Measurements from ENCODE around the gene VPREB1.
"Not testable (repeated sequence)": the region's sequence is repeated elsewhere in the genome, so short reads cannot be mapped to it uniquely, and the experiment has no call there.

Gene VPREB1

DNA sequence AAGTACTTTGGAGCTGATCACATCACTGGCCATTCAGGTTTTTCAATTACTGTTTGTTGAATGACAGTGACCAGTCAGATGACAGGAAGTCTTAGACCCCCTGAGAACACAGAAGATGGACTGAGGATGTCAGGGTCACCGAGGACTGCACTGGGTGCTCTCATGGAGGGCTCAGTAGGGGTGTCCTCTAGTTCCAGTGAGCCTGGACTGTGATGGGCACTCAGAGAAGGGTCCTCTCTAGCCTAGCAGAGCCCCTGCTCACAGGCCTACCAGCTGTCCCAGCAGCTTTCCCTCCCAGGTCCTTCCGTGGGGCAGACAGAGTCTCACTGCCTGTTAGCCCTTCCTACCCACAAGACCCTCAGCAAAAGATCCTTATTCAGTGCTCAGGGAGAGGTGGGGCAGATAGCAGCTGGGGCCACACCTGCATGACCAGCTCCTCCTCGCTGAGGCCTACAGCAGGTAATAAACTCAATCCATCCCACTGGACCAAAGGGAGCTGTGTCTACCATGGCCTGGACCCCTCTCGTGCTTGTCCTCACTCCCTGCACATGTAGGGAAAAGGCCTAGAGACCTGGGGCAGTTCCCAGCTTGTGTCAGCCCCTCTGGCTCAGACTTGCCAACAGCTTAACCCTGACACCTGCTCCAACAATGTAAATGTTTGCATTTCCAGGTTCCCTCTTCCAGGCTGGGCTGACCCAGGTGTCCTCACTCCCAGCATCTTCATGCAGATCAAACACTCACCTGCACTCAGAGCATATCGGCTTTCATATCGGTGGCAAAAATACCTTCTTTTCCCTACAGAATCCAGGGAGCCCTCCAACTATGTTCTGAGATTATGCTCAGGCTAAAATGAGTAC, 25.2 kb upstream of the VPREB1 start:
- TF ChIP-seq, protein P1, sequence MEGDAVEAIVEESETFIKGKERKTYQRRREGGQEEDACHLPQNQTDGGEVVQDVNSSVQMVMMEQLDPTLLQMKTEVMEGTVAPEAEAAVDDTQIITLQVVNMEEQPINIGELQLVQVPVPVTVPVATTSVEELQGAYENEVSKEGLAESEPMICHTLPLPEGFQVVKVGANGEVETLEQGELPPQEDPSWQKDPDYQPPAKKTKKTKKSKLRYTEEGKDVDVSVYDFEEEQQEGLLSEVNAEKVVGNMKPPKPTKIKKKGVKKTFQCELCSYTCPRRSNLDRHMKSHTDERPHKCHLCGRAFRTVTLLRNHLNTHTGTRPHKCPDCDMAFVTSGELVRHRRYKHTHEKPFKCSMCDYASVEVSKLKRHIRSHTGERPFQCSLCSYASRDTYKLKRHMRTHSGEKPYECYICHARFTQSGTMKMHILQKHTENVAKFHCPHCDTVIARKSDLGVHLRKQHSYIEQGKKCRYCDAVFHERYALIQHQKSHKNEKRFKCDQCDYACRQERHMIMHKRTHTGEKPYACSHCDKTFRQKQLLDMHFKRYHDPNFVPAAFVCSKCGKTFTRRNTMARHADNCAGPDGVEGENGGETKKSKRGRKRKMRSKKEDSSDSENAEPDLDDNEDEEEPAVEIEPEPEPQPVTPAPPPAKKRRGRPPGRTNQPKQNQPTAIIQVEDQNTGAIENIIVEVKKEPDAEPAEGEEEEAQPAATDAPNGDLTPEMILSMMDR (IDR thresholded peaks at IDR 0.05): no peak
- H3K9me3 ChIP-seq (ENCODE audit: control insufficient read depth, low read length): no peaks in the 10 kb centered on the region
- no peak overlapping the region for H3K4me2 ChIP-seq (ENCODE audit: low read length)
- no peak overlapping the region for H3K27ac ChIP-seq
- no peaks in the 10 kb centered on the region for H3K79me2 ChIP-seq
- H3K27me3 ChIP-seq (ENCODE audit: control insufficient read depth, insufficient read depth, low read length): no peaks in the 10 kb centered on the region
- no peak overlapping the region for H2AFZ ChIP-seq
- no peak overlapping the region for H3K4me3 ChIP-seq (ENCODE audit: low read depth, low read length)
- H3K36me3 ChIP-seq (ENCODE audit: control insufficient read depth, insufficient read depth, low read length): no peaks in the 10 kb centered on the region
- no peaks in the 10 kb centered on the region for H3K4me1 ChIP-seq
- H3K9ac ChIP-seq: no peak overlapping the region

DNA sequence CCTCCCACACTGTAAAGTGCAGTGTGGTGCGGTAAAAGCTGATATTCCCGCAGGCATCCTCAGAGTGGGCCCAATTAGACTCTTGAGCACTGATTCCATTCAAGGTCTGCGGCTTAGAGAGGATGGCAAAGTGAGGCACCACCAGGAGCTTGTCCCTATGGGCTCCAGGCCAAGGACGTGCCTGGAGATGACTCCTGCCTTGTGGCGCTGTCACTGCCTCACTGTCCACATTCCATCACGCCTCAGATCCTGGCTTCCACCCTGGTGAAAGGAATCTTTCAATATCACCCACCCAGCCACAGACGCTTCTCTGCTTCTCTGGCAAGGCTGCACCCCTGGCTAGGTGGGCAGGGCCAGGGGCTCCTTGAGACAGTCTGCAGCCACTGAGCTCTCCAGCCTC, 23.5 kb upstream of the VPREB1 start:
- H3K9me3 ChIP-seq (ENCODE audit: control insufficient read depth, low read length); H3K27me3 ChIP-seq (ENCODE audit: control insufficient read depth, insufficient read depth, low read length); H3K4me1 ChIP-seq; H3K79me2 ChIP-seq; H3K27ac ChIP-seq; H3K36me3 ChIP-seq (ENCODE audit: control insufficient read depth, insufficient read depth, low read length); H3K4me2 ChIP-seq (ENCODE audit: low read length); H2AFZ ChIP-seq; H3K9ac ChIP-seq; H3K4me3 ChIP-seq (ENCODE audit: low read depth, low read length): not testable (repeated sequence)

DNA sequence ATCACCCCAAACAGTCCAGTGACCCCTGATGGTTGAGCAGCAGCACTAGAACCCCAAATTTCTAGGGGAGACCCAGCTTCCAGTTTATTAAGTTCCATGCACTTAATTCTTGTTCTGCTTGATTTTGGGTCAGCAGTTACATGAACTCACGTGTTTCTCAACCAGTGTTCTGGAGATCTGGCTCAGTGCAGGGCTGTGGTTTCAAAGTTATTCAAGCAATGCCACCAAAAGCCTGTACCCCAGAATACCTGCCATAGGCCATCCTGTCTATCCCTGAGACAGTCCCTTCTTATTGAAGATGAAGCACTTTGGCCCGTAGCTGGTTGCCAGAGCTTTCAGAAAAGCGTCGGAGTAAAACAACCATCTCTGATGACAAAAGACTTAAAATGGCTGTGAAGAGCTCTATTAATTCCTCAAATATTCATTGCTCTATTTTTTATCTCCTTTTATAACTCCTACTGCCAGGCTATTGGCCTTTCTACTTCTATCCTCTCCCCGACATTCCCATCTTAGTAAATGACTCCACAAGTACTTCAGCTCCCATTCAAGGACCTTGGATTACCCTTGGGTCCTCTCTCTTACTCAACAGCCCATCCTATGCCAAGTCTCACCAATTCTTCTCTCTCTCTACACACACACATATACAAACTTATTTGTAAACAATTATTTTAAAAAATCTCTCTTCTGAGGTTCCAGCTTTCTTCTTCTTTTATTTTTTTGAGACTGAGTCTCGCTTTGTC, 18.0 kb upstream of the VPREB1 start:
- TF ChIP-seq, protein P1 (IDR thresholded peaks at IDR 0.05): no peak
- no peak overlapping the region for H3K4me2 ChIP-seq (ENCODE audit: low read length)

DNA sequence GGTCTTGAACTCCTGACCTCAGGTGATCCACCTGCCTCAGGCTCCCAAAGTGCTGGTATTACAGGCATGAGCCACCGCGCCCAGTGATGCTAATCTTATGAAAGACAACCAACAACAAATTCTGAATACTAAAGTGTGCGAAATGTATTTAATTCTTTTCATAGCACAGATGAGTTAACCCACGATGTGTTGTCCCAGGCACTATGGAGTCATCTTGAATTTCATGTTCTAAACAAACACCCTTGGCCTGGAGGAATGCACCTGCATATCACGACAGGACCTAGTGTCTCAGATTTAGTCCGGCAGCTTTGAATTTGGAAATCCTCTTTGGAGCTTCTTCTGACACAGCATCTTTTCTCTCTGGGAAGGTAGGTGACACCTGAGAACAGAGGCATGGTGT, 16.2 kb upstream of the VPREB1 start:
- Histone ChIP-seq H3K27me3 (ENCODE audit: control insufficient read depth, insufficient read depth, low read length) (no peaks in the 10 kb centered on the region), H3K36me3 (ENCODE audit: control insufficient read depth, insufficient read depth, low read length) (no peaks in the 10 kb centered on the region), H3K4me1 (no peaks in the 10 kb centered on the region), H3K4me3 (ENCODE audit: low read depth, low read length) (no peak overlapping the region), H2AFZ (no peak overlapping the region), H3K9ac (no peak overlapping the region), H3K27ac (no peak overlapping the region), H3K4me2 (ENCODE audit: low read length) (no peak overlapping the region), H3K79me2 (no peaks in the 10 kb centered on the region), H3K9me3 (ENCODE audit: control insufficient read depth, low read length) (no peaks in the 10 kb centered on the region)
- TF ChIP-seq, protein P1 (IDR thresholded peaks at IDR 0.05): no peak

More for the DNA sequence above, 18.0 kb upstream of the VPREB1 start:
- no peak overlapping the region for H3K4me3 ChIP-seq (ENCODE audit: low read depth, low read length)
- H3K27me3 ChIP-seq (ENCODE audit: control insufficient read depth, insufficient read depth, low read length): no peaks in the 10 kb centered on the region
- no peak overlapping the region for H3K27ac ChIP-seq
- no peaks in the 10 kb centered on the region for H3K79me2 ChIP-seq
- H3K9ac ChIP-seq: no peak overlapping the region
- no peaks in the 10 kb centered on the region for H3K36me3 ChIP-seq (ENCODE audit: control insufficient read depth, insufficient read depth, low read length)
- no peaks in the 10 kb centered on the region for H3K9me3 ChIP-seq (ENCODE audit: control insufficient read depth, low read length)
- H3K4me1 ChIP-seq: no peaks in the 10 kb centered on the region
- H2AFZ ChIP-seq: no peak overlapping the region

DNA sequence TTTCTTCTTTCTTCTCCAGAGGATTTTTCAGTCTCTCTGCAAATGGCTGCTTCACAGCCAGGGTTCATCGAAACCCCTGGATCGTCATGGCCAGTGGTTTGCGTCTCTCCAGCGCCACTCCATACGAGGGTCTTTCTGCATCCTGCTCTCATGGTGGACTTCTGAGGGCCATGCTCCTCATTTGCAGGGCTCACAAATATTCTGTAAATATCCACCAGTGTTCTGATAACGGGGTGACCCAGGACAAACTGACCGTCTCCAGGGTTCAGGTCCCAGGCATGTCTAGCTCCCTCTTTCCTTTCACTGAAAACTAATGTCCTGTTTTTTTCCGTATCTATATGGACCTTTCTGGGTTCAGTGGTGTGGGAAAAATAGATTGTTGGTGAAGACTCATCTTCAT, 15.7 kb upstream of the VPREB1 start:
- no peak overlapping the region for H3K4me3 ChIP-seq (ENCODE audit: low read depth, low read length)
- H3K9me3 ChIP-seq (ENCODE audit: control insufficient read depth, low read length): no peaks in the 10 kb centered on the region
- H3K27me3 ChIP-seq (ENCODE audit: control insufficient read depth, insufficient read depth, low read length): no peaks in the 10 kb centered on the region
- no peak overlapping the region for H3K4me2 ChIP-seq (ENCODE audit: low read length)
- H3K27ac ChIP-seq: no peak overlapping the region
- TF ChIP-seq, protein P1 (IDR thresholded peaks at IDR 0.05): no peak
- no peak overlapping the region for H3K9ac ChIP-seq
- no peaks in the 10 kb centered on the region for H3K36me3 ChIP-seq (ENCODE audit: control insufficient read depth, insufficient read depth, low read length)
- no peak overlapping the region for H2AFZ ChIP-seq
- H3K4me1 ChIP-seq: no peaks in the 10 kb centered on the region
- no peaks in the 10 kb centered on the region for H3K79me2 ChIP-seq
